Keratinocyte (primary cell): ENCODE results near the gene DSCAML1. TPM values are rescaled to one million over a fixed set of nuclear protein-coding genes. Genes with fewer than 3 reads are reported as not detected.

Experiments
- DNase-seq: peaks from one replicate; pipeline ENCODE4 v3.0.0-alpha.2; 2011; ENCODE audit warnings: low read depth, missing footprints, low spot score
- FAIRE-seq: peaks from 2 replicates; lab custom pipeline; 2011; peaks lifted over from hg19 to GRCh38; lab: Jason Lieb, UNC
- H2AFZ ChIP-seq: 2 replicates; pipeline ENCODE4 v1.6.0; 2012; ENCODE audit warnings: low read length, control low read depth, inconsistent platforms; ENCODE audit not compliant: control insufficient read depth
- H3K27ac ChIP-seq: 2 replicates; pipeline ENCODE4 v1.5.1; 2011; ENCODE audit warnings: low read length; ENCODE audit not compliant: control insufficient read depth, insufficient read depth
- H3K27me3 ChIP-seq: 3 replicates; pipeline ENCODE4 v1.6.0; 2011; ENCODE audit warnings: low read length; ENCODE audit not compliant: control insufficient read depth, insufficient read depth; ENCODE audit errors: extremely low read depth
- H3K36me3 ChIP-seq, 2 experiments: 2 replicates in 1 of 2; 3 replicates in 1 of 2; pipeline ENCODE4 v1.5.1; 2011; ENCODE audit warnings: low read length in 2 of 2, mild to moderate bottlenecking in 1 of 2; ENCODE audit not compliant: control insufficient read depth in 2 of 2, insufficient read depth in 2 of 2; ENCODE audit errors: extremely low read depth in 1 of 2
- H3K4me1 ChIP-seq: 3 replicates; pipeline ENCODE4 v1.5.1; 2011; ENCODE audit warnings: low read length; ENCODE audit not compliant: control insufficient read depth, insufficient read depth; ENCODE audit errors: extremely low read depth
- H3K4me2 ChIP-seq: 3 replicates; pipeline ENCODE4 v1.6.0; 2011; ENCODE audit warnings: low read depth, low read length; ENCODE audit not compliant: control insufficient read depth, insufficient read depth; ENCODE audit errors: extremely low read depth
- H3K4me3 ChIP-seq, 3 experiments: fragments of 200-600 bp in 1 of 3; sonication (generic) in 1 of 3; 2 replicates in 2 of 3; 3 replicates in 1 of 3; pipeline ENCODE4 v1.5.1; 2011 to 2016; ENCODE audit warnings: low read length in 3 of 3, mild to moderate bottlenecking in 3 of 3, control low read depth in 2 of 3, inconsistent platforms in 1 of 3, low read depth in 1 of 3, mixed read lengths in 1 of 3, mixed run types in 1 of 3, moderate library complexity in 1 of 3; ENCODE audit not compliant: control insufficient read depth in 2 of 3, insufficient read depth in 2 of 3; ENCODE audit errors: extremely low read depth in 1 of 3
- H3K79me2 ChIP-seq: 2 replicates; pipeline ENCODE4 v1.6.0; 2012; ENCODE audit warnings: low read length; ENCODE audit not compliant: control insufficient read depth, insufficient read depth
- H3K9ac ChIP-seq: 3 replicates; pipeline ENCODE4 v1.6.0; 2011; ENCODE audit warnings: low read length; ENCODE audit not compliant: control insufficient read depth, insufficient read depth; ENCODE audit errors: extremely low read depth
- H3K9me1 ChIP-seq: 3 replicates; pipeline ENCODE4 v1.6.0; 2011; ENCODE audit warnings: low read length; ENCODE audit not compliant: control insufficient read depth, insufficient read depth; ENCODE audit errors: extremely low read depth
- H3K9me3 ChIP-seq: 2 replicates; pipeline ENCODE4 v1.5.1; 2012; ENCODE audit warnings: low read depth, low read length; ENCODE audit not compliant: control insufficient read depth
- H4K20me1 ChIP-seq: 3 replicates; pipeline ENCODE4 v1.6.0; 2011; ENCODE audit warnings: low read length; ENCODE audit not compliant: control insufficient read depth, insufficient read depth; ENCODE audit errors: extremely low read depth
- EZH2 ChIP-seq: IDR thresholded peaks from one replicate; pipeline ENCODE4 v1.6.1; 2012; ENCODE audit warnings: inconsistent platforms, mild to moderate bottlenecking, low read length, moderate library complexity
- dilution Hi-C: fragments of 300-500 bp; cut with MboI; formaldehyde crosslinking; loops from one replicate; pipeline ENCODE4 v1.7.0; 2020; ENCODE audit warnings: low sequenced_read_pairs; ENCODE audit not compliant: extremely low pct_ligation_motif_present
- polyA plus RNA-seq, 5 experiments: library from polyadenylated mRNA; depleted of rRNA in 3 of 5; stranded (reverse) in 3 of 5; stranded (forward) in 1 of 5; unstranded in 1 of 5; fragments of >200 nt; gene quantifications; 1 replicate in 1 of 5; 2 replicates in 3 of 5; 3 replicates in 1 of 5; pipeline versions ENCODE4 v1.2.1 to v1.2.3, GENCODE V29; 2011 to 2012; ENCODE audit warnings: missing spikeins in 2 of 5, low read depth in 1 of 5, low replicate concordance in 1 of 5
- TF ChIP-seq, protein P1 (sequence below), 3 experiments: IDR thresholded peaks in 1 of 3; conservative IDR thresholded peaks in 1 of 3; optimal IDR thresholded peaks in 1 of 3; 2 replicates in 2 of 3; 3 replicates in 1 of 3; pipeline versions ENCODE3 to v1.5.1; 2011; ENCODE audit warnings: low read length in 3 of 3, mild to moderate bottlenecking in 3 of 3, moderate library complexity in 2 of 3, control low read depth in 1 of 3, inconsistent platforms in 1 of 3; ENCODE audit not compliant: insufficient read depth in 2 of 3; ENCODE audit errors: extremely low read depth in 1 of 3

DSCAML1 gene
- polyA plus RNA-seq, 1 donor (not counting 4 experiments of a cell fraction or from before 2014, with no cell fraction given): not detected

DNA sequence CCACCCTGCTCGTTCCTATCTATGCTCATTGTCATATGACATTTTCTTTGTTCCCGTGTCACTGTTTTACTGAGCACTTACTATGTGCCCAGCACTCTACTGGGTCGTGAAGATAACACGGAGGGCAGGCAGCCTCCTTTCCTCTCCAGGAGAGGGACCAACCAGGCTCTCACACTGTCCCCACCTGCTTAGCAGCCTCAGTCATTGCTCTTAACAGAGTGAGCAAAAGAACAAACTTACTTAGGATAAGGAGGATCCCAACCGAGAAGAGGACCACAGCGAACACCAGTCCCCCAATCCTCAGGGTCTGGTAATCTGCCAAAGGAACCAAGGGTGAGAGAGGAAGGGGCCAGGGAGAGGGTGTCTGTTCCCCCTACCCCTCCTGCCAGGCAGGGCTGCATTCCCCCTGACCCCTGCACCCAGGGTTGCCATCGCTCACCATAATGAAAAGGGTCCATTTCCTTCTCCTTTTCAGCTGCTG lies 44.6 kb upstream of the DSCAML1 start:
- Histone ChIP-seq H4K20me1 (no peaks in the 10 kb centered on the region), H3K36me3 (no peaks in the 10 kb centered on the region), H2AFZ (no peak overlapping the region), H3K9me3 (no peaks in the 10 kb centered on the region), H3K4me2 (no peak overlapping the region), H3K79me2 (no peaks in the 10 kb centered on the region), H3K4me1 (no peaks in the 10 kb centered on the region), H3K9ac (no peak overlapping the region), H3K4me3 (no peak overlapping the region), H3K27ac (no peak overlapping the region), H3K27me3 (peaks cover 32% of the 10 kb centered on the region), H3K9me1 (no peaks in the 10 kb centered on the region)
- dilution Hi-C loops: no loop called here
- TF ChIP-seq, protein P1, sequence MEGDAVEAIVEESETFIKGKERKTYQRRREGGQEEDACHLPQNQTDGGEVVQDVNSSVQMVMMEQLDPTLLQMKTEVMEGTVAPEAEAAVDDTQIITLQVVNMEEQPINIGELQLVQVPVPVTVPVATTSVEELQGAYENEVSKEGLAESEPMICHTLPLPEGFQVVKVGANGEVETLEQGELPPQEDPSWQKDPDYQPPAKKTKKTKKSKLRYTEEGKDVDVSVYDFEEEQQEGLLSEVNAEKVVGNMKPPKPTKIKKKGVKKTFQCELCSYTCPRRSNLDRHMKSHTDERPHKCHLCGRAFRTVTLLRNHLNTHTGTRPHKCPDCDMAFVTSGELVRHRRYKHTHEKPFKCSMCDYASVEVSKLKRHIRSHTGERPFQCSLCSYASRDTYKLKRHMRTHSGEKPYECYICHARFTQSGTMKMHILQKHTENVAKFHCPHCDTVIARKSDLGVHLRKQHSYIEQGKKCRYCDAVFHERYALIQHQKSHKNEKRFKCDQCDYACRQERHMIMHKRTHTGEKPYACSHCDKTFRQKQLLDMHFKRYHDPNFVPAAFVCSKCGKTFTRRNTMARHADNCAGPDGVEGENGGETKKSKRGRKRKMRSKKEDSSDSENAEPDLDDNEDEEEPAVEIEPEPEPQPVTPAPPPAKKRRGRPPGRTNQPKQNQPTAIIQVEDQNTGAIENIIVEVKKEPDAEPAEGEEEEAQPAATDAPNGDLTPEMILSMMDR (optimal IDR thresholded peaks at IDR 0.05 in 1 of 3, IDR thresholded peaks at IDR 0.05 in 1 of 3, conservative IDR thresholded peaks at IDR 0.05 in 1 of 3; ENCODE audit: extremely low read depth in 1 of 3, insufficient read depth in 2 of 3, low read length in 3 of 3): no peak
- no peak for TF ChIP-seq EZH2
- DNase-seq: no peak
- no peak for FAIRE-seq

DNA sequence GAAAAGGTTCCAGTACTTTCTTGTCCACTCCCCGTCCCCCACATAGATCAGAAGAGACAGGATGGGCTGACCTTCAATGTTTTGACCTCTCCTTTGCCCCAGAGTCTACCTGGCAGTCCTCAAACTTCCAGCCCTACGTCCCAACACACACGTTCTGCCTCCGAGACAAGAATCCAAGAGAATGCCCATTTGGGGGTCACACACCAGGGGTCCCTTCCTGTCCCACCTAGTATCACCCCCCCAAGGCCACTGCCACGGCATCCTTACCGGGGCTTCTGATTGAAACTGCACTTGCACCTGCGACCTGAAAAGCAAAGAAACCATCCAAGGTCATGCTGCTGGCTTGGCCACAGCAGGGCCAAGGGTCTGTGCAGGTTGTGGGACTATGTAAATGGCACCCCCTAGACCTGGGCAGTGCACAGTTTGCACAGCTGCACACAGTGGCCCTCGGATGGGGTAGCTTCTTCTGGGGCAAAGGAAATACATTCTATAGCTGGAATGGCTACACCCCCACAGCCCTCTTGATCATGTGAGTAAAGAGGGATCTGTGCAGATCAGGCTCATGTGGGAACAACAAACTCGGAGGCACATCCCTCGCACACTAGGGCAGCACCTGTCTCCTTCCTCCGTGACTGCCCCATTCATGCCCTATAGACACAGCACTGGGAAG lies 44.0 kb upstream of the DSCAML1 start:
- Histone ChIP-seq H2AFZ (no peak overlapping the region), H3K27ac (no peak overlapping the region), H3K79me2 (no peaks in the 10 kb centered on the region), H4K20me1 (no peaks in the 10 kb centered on the region), H3K4me1 (no peaks in the 10 kb centered on the region), H3K36me3 (no peaks in the 10 kb centered on the region), H3K27me3 (peaks cover 35% of the 10 kb centered on the region), H3K9ac (no peak overlapping the region), H3K4me2 (no peak overlapping the region), H3K9me3 (no peaks in the 10 kb centered on the region), H3K9me1 (no peaks in the 10 kb centered on the region), H3K4me3 (no peak overlapping the region)
- dilution Hi-C loops: no loop called here
- TF ChIP-seq EZH2: no peak
- TF ChIP-seq, protein P1 (optimal IDR thresholded peaks at IDR 0.05 in 1 of 3, IDR thresholded peaks at IDR 0.05 in 1 of 3, conservative IDR thresholded peaks at IDR 0.05 in 1 of 3; ENCODE audit: extremely low read depth in 1 of 3, insufficient read depth in 2 of 3, low read length in 3 of 3): no peak
- no peak for DNase-seq
- FAIRE-seq: no peak
